Esophagus squamous epithelium (tissue), 5 donors: ENCODE data around the gene CNTNAP4. TPM values are rescaled to one million over a fixed set of nuclear protein-coding genes. Genes with fewer than 3 reads are reported as not detected.

Experiments used
- DNase-seq: peaks from one replicate; lab custom pipeline; 2025; lab: John Stamatoyannopoulos, UW
- H3K27ac ChIP-seq, 4 donors: fragments of 200-600 bp; sonication (generic); one replicate each; pipeline ENCODE4 v1.5.1; 2016 to 2019; ENCODE audit warnings: mild to moderate bottlenecking in 1 of 4
- H3K27me3 ChIP-seq, 4 donors: fragments of 200-600 bp; sonication (generic); 1 replicate in 3 of 4; 2 replicates in 1 of 4; pipeline versions ENCODE4 v1.5.1 to v1.6.0; 2017 to 2021; ENCODE audit warnings: antibody characterized with exemption in 1 of 4
- H3K36me3 ChIP-seq, 3 donors: fragments of 200-600 bp; sonication (generic); one replicate each; pipeline ENCODE4 v1.5.1; 2016 to 2019
- H3K4me1 ChIP-seq, 3 donors: fragments of 200-600 bp; sonication (generic); one replicate each; pipeline ENCODE4 v1.5.1; 2017 to 2019
- H3K4me3 ChIP-seq, 4 donors: fragments of 200-600 bp; sonication (generic); 1 replicate in 3 of 4; 2 replicates in 1 of 4; pipeline ENCODE4 v1.5.1; 2016 to 2019; ENCODE audit warnings: mild to moderate bottlenecking in 2 of 4, moderate library complexity in 1 of 4
- H3K9me3 ChIP-seq, 3 donors: fragments of 200-600 bp; sonication (generic); one replicate each; pipeline ENCODE4 v1.5.1; 2016 to 2019
- POLR2A ChIP-seq, 4 donors: fragments of 450-650 bp; IDR thresholded peaks; one replicate each; pipeline ENCODE4 v1.6.1; 2017; ENCODE audit warnings: antibody characterized with exemption in 4 of 4, mild to moderate bottlenecking in 4 of 4, moderate library complexity in 3 of 4
- WGBS, 2 donors: methylation state at CpG; one replicate each; pipeline ENCODE4 v1.1.5; 2018; 5-methylcytosine and 5-hydroxymethylcytosine counted together
- intact Hi-C: fragments of 100-400 bp; cut with DNase I; formaldehyde crosslinking; loops from one replicate; pipeline ENCODE4 v1.15.0; 2022
- total RNA-seq, 4 donors: library from RNA; depleted of rRNA; stranded (reverse); fragments of >200 nt; gene quantifications; one replicate each; pipeline ENCODE4 v1.1.0, GENCODE V29; 2016
- TF ChIP-seq, protein P1 (sequence below), 6 experiments: fragments of 450-650 bp in 4 of 6; fragments of 200-600 bp in 2 of 6; sonication (generic) in 2 of 6; IDR thresholded peaks; one replicate each; pipeline ENCODE4 v1.5.1; 2016 to 2019; ENCODE audit warnings: antibody characterized with exemption in 6 of 6, mild to moderate bottlenecking in 4 of 6, moderate library complexity in 4 of 6
- donor health status: DM: yes; HTN: yes; CAD: no.

Gene CNTNAP4
- total RNA-seq, 4 donors from 2014 or later: not detected

DNA sequence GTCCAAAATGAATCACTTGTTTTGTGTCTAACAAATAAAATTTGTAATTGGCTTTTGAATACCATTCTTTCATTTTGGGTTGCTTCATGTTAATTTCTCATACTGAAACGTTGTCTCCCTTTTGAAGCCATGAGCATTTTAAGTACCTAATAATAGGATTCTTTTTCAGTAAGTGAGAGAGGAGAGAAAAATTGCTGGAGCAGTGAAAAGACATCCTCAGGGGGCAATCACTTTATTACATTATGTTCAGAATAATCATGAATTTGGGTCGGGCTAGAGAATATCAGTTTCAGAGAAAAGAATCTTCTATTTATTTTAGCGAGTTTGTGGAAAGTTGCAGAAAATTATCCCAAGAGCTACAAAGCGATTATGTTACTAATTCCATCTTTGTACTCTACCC is 96.8 kb downstream of the CNTNAP4 start:
- H3K9me3 ChIP-seq: no peaks in the 10 kb centered on the region
- no peak for DNase-seq
- H3K4me1 ChIP-seq: no peaks in the 10 kb centered on the region
- intact Hi-C loops: no loop called here
- no peaks in the 10 kb centered on the region for H3K36me3 ChIP-seq
- no peak overlapping the region for H3K27ac ChIP-seq
- no peak overlapping the region for H3K4me3 ChIP-seq
- TF ChIP-seq POLR2A (IDR thresholded peaks at IDR 0.05): no peak
- TF ChIP-seq, protein P1, sequence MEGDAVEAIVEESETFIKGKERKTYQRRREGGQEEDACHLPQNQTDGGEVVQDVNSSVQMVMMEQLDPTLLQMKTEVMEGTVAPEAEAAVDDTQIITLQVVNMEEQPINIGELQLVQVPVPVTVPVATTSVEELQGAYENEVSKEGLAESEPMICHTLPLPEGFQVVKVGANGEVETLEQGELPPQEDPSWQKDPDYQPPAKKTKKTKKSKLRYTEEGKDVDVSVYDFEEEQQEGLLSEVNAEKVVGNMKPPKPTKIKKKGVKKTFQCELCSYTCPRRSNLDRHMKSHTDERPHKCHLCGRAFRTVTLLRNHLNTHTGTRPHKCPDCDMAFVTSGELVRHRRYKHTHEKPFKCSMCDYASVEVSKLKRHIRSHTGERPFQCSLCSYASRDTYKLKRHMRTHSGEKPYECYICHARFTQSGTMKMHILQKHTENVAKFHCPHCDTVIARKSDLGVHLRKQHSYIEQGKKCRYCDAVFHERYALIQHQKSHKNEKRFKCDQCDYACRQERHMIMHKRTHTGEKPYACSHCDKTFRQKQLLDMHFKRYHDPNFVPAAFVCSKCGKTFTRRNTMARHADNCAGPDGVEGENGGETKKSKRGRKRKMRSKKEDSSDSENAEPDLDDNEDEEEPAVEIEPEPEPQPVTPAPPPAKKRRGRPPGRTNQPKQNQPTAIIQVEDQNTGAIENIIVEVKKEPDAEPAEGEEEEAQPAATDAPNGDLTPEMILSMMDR (IDR thresholded peaks at IDR 0.05): no peak
- H3K27me3 ChIP-seq: no peaks in the 10 kb centered on the region
- WGBS, 2 donors: 68 to 72% methylated on average over 4 of the region's 4 CpGs

DNA sequence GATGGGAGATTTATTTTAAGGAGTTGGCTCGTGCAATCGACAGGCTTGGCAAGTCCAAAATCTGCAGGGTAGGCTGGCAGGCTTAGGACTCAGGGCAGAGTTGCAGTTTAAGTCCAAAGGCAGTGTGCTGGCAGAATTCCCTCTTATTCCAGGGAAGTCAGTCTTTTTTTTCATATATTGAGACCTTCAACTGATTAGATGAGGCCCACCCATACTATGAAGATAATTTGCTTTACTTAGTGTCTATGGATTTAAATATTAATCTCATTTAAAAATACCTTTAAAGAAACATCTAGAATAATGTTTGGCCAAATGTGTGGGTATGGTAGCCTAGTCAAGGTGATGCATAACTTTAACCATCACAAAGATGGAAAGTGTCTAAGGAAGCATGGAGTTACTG is 99.8 kb downstream of the CNTNAP4 start:
- no peak for TF ChIP-seq POLR2A (IDR thresholded peaks at IDR 0.05)
- TF ChIP-seq, protein P1 (IDR thresholded peaks at IDR 0.05): no peak
- Histone ChIP-seq H3K9me3 (no peaks in the 10 kb centered on the region), H3K36me3 (no peaks in the 10 kb centered on the region), H3K4me3 (no peak overlapping the region), H3K4me1 (no peaks in the 10 kb centered on the region), H3K27ac (no peak overlapping the region), H3K27me3 (no peaks in the 10 kb centered on the region)
- DNase-seq: no peak
- WGBS, 2 donors: 79 to 81% methylated on average over 2 of the region's 2 CpGs
- intact Hi-C loops: no loop called here

DNA sequence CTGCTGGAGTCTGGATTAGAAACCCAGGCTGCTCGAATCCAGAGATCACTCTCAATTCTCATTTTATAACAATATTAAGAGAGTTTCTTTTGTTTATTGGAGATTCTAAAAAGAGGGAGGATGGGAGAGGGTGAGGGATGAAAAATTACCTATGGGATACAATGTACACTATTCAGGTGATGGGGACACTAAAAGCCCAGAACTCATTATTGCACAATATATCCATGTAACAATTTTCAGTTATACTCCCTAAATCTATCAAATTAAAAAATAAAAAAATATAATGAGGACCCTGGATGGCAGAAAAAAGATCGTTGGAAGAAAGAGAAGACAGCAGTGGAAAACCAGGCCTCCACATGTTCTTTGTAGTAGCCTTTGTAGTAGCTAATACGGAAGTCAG is 100.8 kb downstream of the CNTNAP4 start:
- 67% methylated on average over 3 of the region's 3 CpGs for WGBS, 2 donors
- Histone ChIP-seq H3K4me3 (no peak overlapping the region), H3K36me3 (no peaks in the 10 kb centered on the region), H3K9me3 (no peaks in the 10 kb centered on the region), H3K27me3 (no peaks in the 10 kb centered on the region), H3K4me1 (no peaks in the 10 kb centered on the region), H3K27ac (no peak overlapping the region)
- intact Hi-C loops: no loop called here
- no peak for DNase-seq
- TF ChIP-seq, protein P1 (IDR thresholded peaks at IDR 0.05): no peak
- TF ChIP-seq POLR2A (IDR thresholded peaks at IDR 0.05): no peak

DNA sequence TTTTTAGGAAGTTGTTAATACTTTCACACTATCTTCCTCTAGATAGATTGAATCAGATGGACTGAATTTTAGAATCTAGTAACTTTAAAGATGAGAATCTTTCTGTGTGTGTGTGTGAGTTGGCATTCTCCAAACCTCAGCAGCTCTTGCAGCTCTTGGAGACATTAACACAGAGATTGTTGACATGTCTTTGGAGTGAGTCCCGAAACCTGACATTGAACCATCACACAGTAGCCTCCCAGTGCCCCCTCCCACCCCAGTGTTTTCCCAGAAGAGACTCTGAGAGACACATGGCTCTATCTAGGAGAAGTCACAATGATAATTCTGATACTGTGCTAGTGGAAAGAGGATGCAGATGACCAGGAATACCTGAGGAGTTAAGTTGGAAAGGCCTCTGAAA is 103.9 kb downstream of the CNTNAP4 start:
- no peak for DNase-seq
- Histone ChIP-seq H3K36me3 (no peaks in the 10 kb centered on the region), H3K4me3 (no peak overlapping the region), H3K4me1 (no peaks in the 10 kb centered on the region), H3K9me3 (peaks cover 0 to 5% (median 0%) of the 10 kb centered on the region in 3 donors), H3K27ac (no peak overlapping the region), H3K27me3 (no peaks in the 10 kb centered on the region)
- TF ChIP-seq POLR2A (IDR thresholded peaks at IDR 0.05): no peak
- TF ChIP-seq, protein P1 (IDR thresholded peaks at IDR 0.05): no peak
- intact Hi-C loops: no loop called here
- 44 to 71% methylated on average over 1 of the region's 1 CpG for WGBS, 2 donors

DNA sequence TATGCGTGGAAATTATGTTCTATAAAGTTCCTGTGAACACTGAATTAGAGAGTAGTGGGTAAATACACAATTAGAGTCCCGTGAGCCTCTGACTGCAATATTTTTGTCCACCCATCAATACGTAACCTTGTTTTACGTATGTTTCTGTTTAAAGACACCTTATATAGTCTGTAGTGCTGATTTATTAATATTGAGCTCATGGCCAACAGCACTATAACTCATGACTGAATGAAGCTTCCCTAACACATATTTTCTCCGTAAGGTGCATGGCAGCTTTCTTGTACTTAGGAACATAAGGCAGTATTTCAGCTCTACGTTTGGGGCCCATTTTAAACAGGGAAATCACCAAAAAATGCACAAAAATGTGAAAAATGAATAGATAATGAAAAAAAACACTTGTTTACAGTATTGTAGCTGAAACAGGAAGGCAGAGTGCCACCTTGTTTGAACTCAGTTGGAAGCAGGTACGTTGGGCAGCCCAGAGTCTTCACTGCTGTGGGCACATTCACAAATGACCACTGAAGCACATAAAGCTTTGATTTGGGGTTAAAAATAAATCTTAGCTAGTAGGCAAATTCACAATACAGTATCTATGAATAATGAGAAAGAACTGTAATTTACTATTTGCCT is 108.5 kb downstream of the CNTNAP4 start:
- WGBS, 2 donors: 67% methylated on average over 7 of the region's 7 CpGs
- DNase-seq: no peak
- H3K27ac ChIP-seq: no peak overlapping the region
- peaks cover 0 to 5% (median 0%) of the 10 kb centered on the region in 3 donors for H3K9me3 ChIP-seq
- intact Hi-C loops: no loop called here
- TF ChIP-seq POLR2A (IDR thresholded peaks at IDR 0.05): no peak
- TF ChIP-seq, protein P1 (IDR thresholded peaks at IDR 0.05): no peak
- H3K36me3 ChIP-seq: no peaks in the 10 kb centered on the region
- H3K27me3 ChIP-seq: no peaks in the 10 kb centered on the region
- H3K4me3 ChIP-seq: no peak overlapping the region
- no peaks in the 10 kb centered on the region for H3K4me1 ChIP-seq
